Endothelial cell of umbilical vein (primary cell): ENCODE measurements around the gene FAM43A. TPM values are rescaled to one million over a fixed set of nuclear protein-coding genes. Genes with fewer than 3 reads are reported as not detected.

Source experiments
- BruUV-seq: library from RNA; stranded (reverse); fragments of 400-500 nt; replicated peaks from 2 replicates; lab custom pipeline; 2021; lab: Mats Ljungman, UMichigan
- CTCF ChIA-PET: fragments of 300-600, 350-600 bp; sonication (Branson Sonifier 250); formaldehyde crosslinking; loops from one replicate; lab custom pipeline; 2021; ENCODE audit warnings: antibody characterized with exemption, inconsistent platforms; lab: Charles Lee
- POLR2A ChIA-PET: fragments of 300-600, 350-600 bp; sonication (Branson Sonifier 250); formaldehyde crosslinking; loops from one replicate; lab custom pipeline; 2021; ENCODE audit warnings: antibody characterized with exemption, inconsistent platforms; lab: Charles Lee
- DNase-seq: peaks from one replicate; pipeline ENCODE4 v3.0.0-alpha.2; 2011; ENCODE audit warnings: low read depth, low spot score
- FAIRE-seq: peaks from 2 replicates; lab custom pipeline; 2011; peaks lifted over from hg19 to GRCh38; lab: Jason Lieb, UNC
- H2AFZ ChIP-seq: 2 replicates; pipeline ENCODE4 v1.6.0; 2012; ENCODE audit warnings: low read depth, low read length, control low read depth, inconsistent platforms
- H3K27ac ChIP-seq: 2 replicates; pipeline ENCODE4 v1.5.1; 2011; ENCODE audit warnings: low read depth, mild to moderate bottlenecking, control low read depth, low read length, moderate library complexity; ENCODE audit not compliant: insufficient read depth
- H3K27me3 ChIP-seq, 2 experiments: 2 replicates each; pipeline versions ENCODE4 v1.6.0 to v1.6.1; 2011; ENCODE audit warnings: low read length in 2 of 2, mixed read lengths in 1 of 2; ENCODE audit not compliant: control insufficient read depth in 2 of 2, insufficient read depth in 2 of 2
- H3K36me3 ChIP-seq, 2 experiments: 2 replicates in 1 of 2; 3 replicates in 1 of 2; pipeline ENCODE4 v1.5.1; 2011; ENCODE audit warnings: low read length in 2 of 2, mild to moderate bottlenecking in 1 of 2, moderate library complexity in 1 of 2; ENCODE audit not compliant: control insufficient read depth in 2 of 2, insufficient read depth in 2 of 2; ENCODE audit errors: extremely low read depth in 1 of 2
- H3K4me1 ChIP-seq: 3 replicates; pipeline ENCODE4 v1.5.1; 2011; ENCODE audit warnings: mild to moderate bottlenecking, low read length; ENCODE audit not compliant: control insufficient read depth, insufficient read depth; ENCODE audit errors: extremely low read depth
- H3K4me2 ChIP-seq: 2 replicates; pipeline ENCODE4 v1.6.1; 2011; ENCODE audit warnings: low read length, control low read depth, mixed read lengths; ENCODE audit not compliant: insufficient read depth
- H3K4me3 ChIP-seq, 3 experiments: fragments of 200-600 bp in 1 of 3; sonication (generic), shearing (Covaris generic) in 1 of 3; replicated peaks in 1 of 3; 2 replicates each; pipeline ENCODE4 v1.5.1; 2011 to 2016; ENCODE audit warnings: control low read depth in 3 of 3, low read length in 3 of 3, mild to moderate bottlenecking in 2 of 3, inconsistent platforms in 1 of 3, low read depth in 1 of 3, moderate library complexity in 1 of 3; ENCODE audit not compliant: insufficient read depth in 1 of 3
- H3K79me2 ChIP-seq: 2 replicates; pipeline ENCODE4 v1.6.0; 2012; ENCODE audit warnings: low read length, inconsistent platforms; ENCODE audit not compliant: control insufficient read depth, insufficient read depth
- H3K9ac ChIP-seq: replicated peaks from 2 replicates; pipeline ENCODE3; 2011; ENCODE audit warnings: low read length, control low read depth; ENCODE audit not compliant: insufficient read depth; ENCODE audit errors: extremely low read depth
- H3K9me1 ChIP-seq: replicated peaks from 3 replicates; pipeline ENCODE4 v1.6.0; 2011; ENCODE audit warnings: mild to moderate bottlenecking, low read length; ENCODE audit not compliant: control insufficient read depth, insufficient read depth; ENCODE audit errors: extremely low read depth
- H3K9me3 ChIP-seq: replicated peaks from 2 replicates; pipeline ENCODE4 v1.5.1; 2012; ENCODE audit warnings: low read length, inconsistent platforms; ENCODE audit not compliant: control insufficient read depth, insufficient read depth
- H4K20me1 ChIP-seq: replicated peaks from 2 replicates; pipeline ENCODE3; 2011; ENCODE audit warnings: mild to moderate bottlenecking, low read length; ENCODE audit not compliant: control insufficient read depth, insufficient read depth; ENCODE audit errors: extremely low read depth
- CTCF ChIP-seq, 2 donors: IDR thresholded peaks; 1 replicate in 1 of 2; 2 replicates in 1 of 2; pipeline ENCODE4 v1.5.1; 2011; ENCODE audit warnings: low read length in 2 of 2, mild to moderate bottlenecking in 2 of 2, moderate library complexity in 2 of 2, control low read depth in 1 of 2, inconsistent platforms in 1 of 2, low read depth in 1 of 2; ENCODE audit not compliant: insufficient read depth in 1 of 2; ENCODE audit errors: extremely low read depth in 1 of 2
- EZH2 ChIP-seq: IDR thresholded peaks from 2 replicates; pipeline ENCODE4 v1.6.1; 2012; ENCODE audit warnings: borderline replicate concordance, low read depth, mild to moderate bottlenecking, moderate library complexity, low read length, inconsistent platforms; ENCODE audit not compliant: severe bottlenecking
- FOS ChIP-seq: IDR thresholded peaks from 2 replicates; pipeline ENCODE4 v1.6.1; 2011; ENCODE audit warnings: mild to moderate bottlenecking, low read length, moderate library complexity, borderline replicate concordance; ENCODE audit not compliant: insufficient read depth
- GATA2 ChIP-seq: IDR thresholded peaks from 2 replicates; pipeline ENCODE4 v1.7.0; 2011; ENCODE audit warnings: low read depth, mild to moderate bottlenecking, moderate library complexity, mixed read lengths, low read length; ENCODE audit not compliant: insufficient read length, insufficient read depth
- JUN ChIP-seq: IDR thresholded peaks from 2 replicates; pipeline ENCODE4 v1.6.1; 2011; ENCODE audit warnings: borderline replicate concordance, low read depth; ENCODE audit not compliant: insufficient read length, insufficient read depth
- MAX ChIP-seq: IDR thresholded peaks from 2 replicates; pipeline ENCODE4 v1.6.1; 2011; ENCODE audit not compliant: insufficient read depth, insufficient read length
- MYC ChIP-seq: IDR thresholded peaks from one replicate; pipeline ENCODE4 v1.6.1; 2011; ENCODE audit warnings: mild to moderate bottlenecking, low read depth, low read length
- POLR2A ChIP-seq: IDR thresholded peaks from 2 replicates; pipeline ENCODE4 v1.6.1; 2012; ENCODE audit warnings: low read depth, mild to moderate bottlenecking, control low read depth, low read length
- POLR2AphosphoS5 ChIP-seq: IDR thresholded peaks from 2 replicates; pipeline ENCODE4 v1.6.1; 2012; ENCODE audit warnings: low read depth, mild to moderate bottlenecking, control low read depth, low read length, moderate library complexity; ENCODE audit not compliant: insufficient read depth
- dilution Hi-C: fragments of 300-500 bp; cut with MboI; formaldehyde crosslinking; loops from one replicate; pipeline ENCODE4 v1.15.0; 2019; ENCODE audit warnings: low sequenced_read_pairs; ENCODE audit not compliant: extremely low pct_ligation_motif_present
- intact Hi-C: fragments of 100-400 bp; cut with micrococcal nuclease; formaldehyde crosslinking; loops from one replicate; pipeline ENCODE4 v1.10.0; 2022
- polyA plus RNA-seq, 4 experiments: library from polyadenylated mRNA; depleted of rRNA in 3 of 4; stranded (reverse) in 3 of 4; unstranded in 1 of 4; fragments of >200 nt; gene quantifications; 2 replicates each; pipeline versions ENCODE4 v1.2.1 to v1.2.3, GENCODE V29; 2011 to 2012; ENCODE audit warnings: missing spikeins in 1 of 4
- total RNA-seq: library from RNA; stranded (reverse); gene quantifications from 2 replicates; pipeline ENCODE4 v1.2.3, GENCODE V29; 2021

Gene FAM43A
- total and polyA plus RNA-seq, 2 donors (not counting 3 experiments of a cell fraction or from before 2014, with no cell fraction given), result 244 to 307 TPM

- dilution Hi-C loops, result loop anchor here (25.0 kb wide), 1 partner anchor 437 kb away; no protein-coding TSS in a partner anchor
- Histone ChIP-seq H3K79me2 (peaks cover 17% of the 10 kb centered on the region), H3K27me3 (peaks cover 0 to 2% of the 10 kb centered on the region in 2 experiments), H3K9me1 (no peaks in the 10 kb centered on the region), H3K4me2 (no peak overlapping the region), H3K9ac (no peak overlapping the region), H3K4me1 (peaks cover 13% of the 10 kb centered on the region), H3K27ac (no peak overlapping the region), H3K36me3 (no peaks in the 10 kb centered on the region), H4K20me1 (no peaks in the 10 kb centered on the region), H3K9me3 (no peaks in the 10 kb centered on the region), H2AFZ (no peak overlapping the region), H3K4me3 (no peak overlapping the region)
- intact Hi-C loops, result no loop called here
- BruUV-seq, result no TSS peak
- CTCF ChIA-PET, result no interaction called here
- FAIRE-seq, result no peak
- POLR2A ChIA-PET, result no interaction called here
- TF ChIP-seq POLR2A, result no peak
- no peak for TF ChIP-seq JUN
- TF ChIP-seq MYC, result no peak
- TF ChIP-seq FOS, result no peak
- no peak for TF ChIP-seq GATA2
- no peak for TF ChIP-seq CTCF (IDR thresholded peaks at IDR 0.05; ENCODE audit: extremely low read depth in 1 of 2, insufficient read depth in 1 of 2, low read depth in 1 of 2, low read length in 2 of 2)
- no peak for TF ChIP-seq POLR2AphosphoS5
- TF ChIP-seq EZH2, result no peak
- no peak for TF ChIP-seq MAX
- DNase-seq, result no peak
Observed at GRCh38 chr3:194675081-194675640, 10.5 kb upstream of the FAM43A start.
